SK-N-SH (cell line): Measurements from ENCODE around the gene TBL1XR1. TPM values are rescaled to one million over a fixed set of nuclear protein-coding genes. Genes with fewer than 3 reads are reported as not detected.

Source experiments
- CTCF ChIA-PET: fragments of 300-600, 350-600 bp; formaldehyde crosslinking; extraction: SDS; loops from one replicate; lab custom pipeline; 2021; lab: Yijun Ruan, JAX
- POLR2A ChIA-PET: fragments of 350-600 bp; sonication (Branson Sonifier 250); formaldehyde crosslinking; extraction: SDS; loops from one replicate; lab custom pipeline; 2020; ENCODE audit warnings: antibody characterized with exemption, inconsistent platforms; lab: Yijun Ruan, JAX
- DNase-seq: peaks from one replicate; pipeline ENCODE4 v3.0.0; 2012
- H2AFZ ChIP-seq: fragments of 200-600 bp; sonication (generic); 2 replicates; pipeline ENCODE4 v1.8.1; 2016; ENCODE audit warnings: antibody characterized with exemption, mild to moderate bottlenecking, low read depth
- H3F3A ChIP-seq: fragments of 200-600 bp; sonication (generic); replicated peaks from 2 replicates; pipeline ENCODE3; 2016; ENCODE audit warnings: antibody characterized with exemption, mild to moderate bottlenecking; ENCODE audit not compliant: insufficient read depth
- H3K27ac ChIP-seq, 2 experiments: fragments of 200-500 bp in 1 of 2; fragments of 200-600 bp in 1 of 2; sonication (Bioruptor generic) in 1 of 2; sonication (generic), shearing (Covaris generic) in 1 of 2; 2 replicates each; pipeline versions ENCODE4 v1.5.1 to v1.6.1; 2014 to 2016; ENCODE audit warnings: low read depth in 2 of 2, inconsistent platforms in 1 of 2, low read length in 1 of 2, mild to moderate bottlenecking in 1 of 2, mixed read lengths in 1 of 2
- H3K27me3 ChIP-seq: fragments of 200-600 bp; sonication (generic), shearing (Covaris generic); 2 replicates; pipeline ENCODE4 v1.6.1; 2016; ENCODE audit warnings: mixed run types; ENCODE audit not compliant: insufficient read depth
- H3K36me3 ChIP-seq, 2 experiments: fragments of 200-500 bp in 1 of 2; fragments of 200-600 bp in 1 of 2; sonication (Bioruptor generic) in 1 of 2; sonication (generic) in 1 of 2; replicated peaks in 1 of 2; 2 replicates each; pipeline versions ENCODE3 to v1.5.1; 2014 to 2016; ENCODE audit warnings: low read length in 1 of 2, mild to moderate bottlenecking in 1 of 2; ENCODE audit not compliant: insufficient read depth in 2 of 2, control insufficient read depth in 1 of 2
- H3K4me1 ChIP-seq, 2 experiments: fragments of 200-500 bp in 1 of 2; fragments of 200-600 bp in 1 of 2; sonication (Bioruptor generic) in 1 of 2; sonication (generic), shearing (Covaris generic) in 1 of 2; 2 replicates each; pipeline versions ENCODE4 v1.5.1 to v1.6.1; 2014 to 2016; ENCODE audit warnings: low read depth in 1 of 2, low read length in 1 of 2, mixed run types in 1 of 2; ENCODE audit not compliant: insufficient read depth in 2 of 2, control insufficient read depth in 1 of 2
- H3K4me2 ChIP-seq: fragments of 200-600 bp; sonication (generic), shearing (Covaris generic); 2 replicates; pipeline ENCODE4 v1.6.1; 2017; ENCODE audit warnings: mixed run types
- H3K4me3 ChIP-seq, 2 experiments: fragments of 200-500 bp in 1 of 2; fragments of 200-600 bp in 1 of 2; sonication (Bioruptor generic) in 1 of 2; sonication (generic), shearing (Covaris generic) in 1 of 2; 2 replicates each; pipeline versions ENCODE4 v1.5.1 to v1.8.1; 2014 to 2016; ENCODE audit warnings: low read depth in 2 of 2, inconsistent platforms in 1 of 2, low read length in 1 of 2, mild to moderate bottlenecking in 1 of 2, mixed read lengths in 1 of 2, moderate library complexity in 1 of 2
- H3K79me2 ChIP-seq: fragments of 200-600 bp; sonication (generic); 2 replicates; pipeline ENCODE4 v1.8.1; 2017; ENCODE audit warnings: mild to moderate bottlenecking; ENCODE audit not compliant: insufficient read depth
- H3K9ac ChIP-seq: fragments of 200-600 bp; sonication (generic); 2 replicates; pipeline ENCODE4 v1.6.1; 2017; ENCODE audit warnings: mixed run types
- H3K9me2 ChIP-seq: fragments of 200-600 bp; sonication (generic); 2 replicates; pipeline ENCODE4 v1.6.1; 2017; ENCODE audit warnings: mixed run types
- H3K9me3 ChIP-seq: fragments of 200-600 bp; sonication (generic); 2 replicates; pipeline ENCODE4 v1.6.1; 2017; ENCODE audit warnings: mixed run types, mild to moderate bottlenecking, moderate library complexity
- H4K20me1 ChIP-seq: fragments of 200-600 bp; sonication (generic); 2 replicates; pipeline ENCODE4 v1.6.1; 2017; ENCODE audit warnings: mild to moderate bottlenecking, mixed run types; ENCODE audit not compliant: insufficient read depth
- ELF1 ChIP-seq: IDR thresholded peaks from 2 replicates; pipeline ENCODE4 v1.4.0; 2012
- FOXM1 ChIP-seq: IDR thresholded peaks from 2 replicates; pipeline ENCODE4 v1.4.0; 2012; ENCODE audit warnings: low read depth, mild to moderate bottlenecking
- GATA2 ChIP-seq: sonication (generic); formaldehyde crosslinking; IDR thresholded peaks from 2 replicates; pipeline ENCODE4 v1.5.0; 2020; ENCODE audit warnings: mild to moderate bottlenecking, missing genetic modification reagents
- JUND ChIP-seq: IDR thresholded peaks from 2 replicates; pipeline ENCODE4 v1.4.0; 2012
- RCOR1 ChIP-seq: fragments of 150-350 bp; IDR thresholded peaks from 2 replicates; pipeline ENCODE4 v1.6.1; 2017; ENCODE audit warnings: antibody characterized with exemption, low read length
- YY1 ChIP-seq: IDR thresholded peaks from 2 replicates; pipeline ENCODE4 v1.4.0; 2012; ENCODE audit warnings: low read depth, mild to moderate bottlenecking
- WGBS: methylation state at CpG from one replicate; pipeline ENCODE4 v1.1.6; 2017; ENCODE audit warnings: low lambda C conversion rate; 5-methylcytosine and 5-hydroxymethylcytosine counted together
- polyA plus RNA-seq, 3 experiments: library from polyadenylated mRNA; depleted of rRNA; stranded (reverse); fragments of >200 nt; gene quantifications; 2 replicates each; pipeline ENCODE4 v1.2.3, GENCODE V29; 2012
- TF ChIP-seq, protein P1 (sequence below): IDR thresholded peaks from 2 replicates; pipeline ENCODE4; 2012
- TF ChIP-seq, protein P2 (sequence below): fragments of 150-350 bp; IDR thresholded peaks from 2 replicates; pipeline ENCODE4 v1.6.1; 2016; ENCODE audit warnings: mild to moderate bottlenecking, low read depth, low read length
- TF ChIP-seq, protein P3 (sequence below): fragments of 200-600 bp; sonication (generic); IDR thresholded peaks from 2 replicates; pipeline ENCODE4 v1.6.1; 2017; ENCODE audit warnings: antibody characterized with exemption, mild to moderate bottlenecking, moderate library complexity
- TF ChIP-seq, protein P4 (sequence below): IDR thresholded peaks from 2 replicates; pipeline ENCODE4 v1.4.0; 2012; ENCODE audit warnings: low read depth, borderline replicate concordance

The TBL1XR1 gene
- polyA plus RNA-seq, 1 of the 3 experiments (the other 2 are of a cell fraction) = 20.9 TPM

DNA sequence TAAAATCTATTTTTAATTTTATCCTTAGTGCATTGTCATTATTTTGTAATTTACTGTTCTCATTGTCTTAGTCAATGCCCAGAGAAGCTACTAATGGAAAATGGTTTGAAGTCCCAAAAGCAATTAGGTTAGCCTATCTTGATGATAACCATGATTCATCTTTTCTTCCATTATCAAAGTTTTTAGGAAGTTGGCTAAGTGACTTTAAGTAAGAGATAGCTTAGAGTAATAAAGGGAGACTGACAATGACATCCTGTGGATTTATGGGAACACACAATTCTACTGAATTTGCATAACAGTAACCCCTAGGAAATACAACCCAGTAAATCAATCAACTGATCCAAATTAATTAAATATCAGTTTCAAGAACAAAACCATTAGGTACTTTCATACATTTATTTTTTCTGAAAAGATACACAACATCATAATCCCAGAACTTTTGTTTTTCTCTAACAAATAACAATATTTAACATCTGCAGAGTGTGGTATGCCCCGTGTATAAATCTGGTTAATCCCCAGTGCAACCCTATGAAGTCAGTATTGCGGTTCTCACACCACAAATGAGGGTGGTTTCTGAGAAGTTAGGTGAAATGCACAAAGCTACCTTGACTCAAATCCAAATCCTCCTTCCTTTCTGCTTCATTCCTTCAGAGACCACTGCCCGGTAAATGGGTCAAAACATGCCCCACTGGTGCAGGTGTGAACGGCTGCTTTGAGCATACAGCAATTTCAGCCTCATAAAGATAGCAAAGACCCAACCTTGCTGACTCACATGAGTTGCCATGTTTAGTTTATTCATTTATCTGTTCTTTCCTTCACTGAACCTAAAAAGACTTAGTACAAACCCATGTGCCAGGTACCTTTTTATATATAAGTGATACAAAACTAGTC, 202.1 kb downstream of the TBL1XR1 start:
- Histone ChIP-seq H2AFZ (no peak overlapping the region), H4K20me1 (no peaks in the 10 kb centered on the region), H3K9me3 (no peaks in the 10 kb centered on the region), H3K27ac (no peak overlapping the region), H3K79me2 (no peaks in the 10 kb centered on the region), H3K4me3 (no peak overlapping the region), H3K4me2 (no peak overlapping the region), H3K9ac (no peak overlapping the region), H3K4me1 (no peaks in the 10 kb centered on the region), H3K9me2 (no peaks in the 10 kb centered on the region), H3K36me3 (no peaks in the 10 kb centered on the region), H3F3A (no peaks in the 10 kb centered on the region), H3K27me3 (no peaks in the 10 kb centered on the region)
- ChIA-PET POLR2A (no interaction called here), CTCF (no interaction called here)
- no peak for TF ChIP-seq RCOR1
- TF ChIP-seq, protein P1, sequence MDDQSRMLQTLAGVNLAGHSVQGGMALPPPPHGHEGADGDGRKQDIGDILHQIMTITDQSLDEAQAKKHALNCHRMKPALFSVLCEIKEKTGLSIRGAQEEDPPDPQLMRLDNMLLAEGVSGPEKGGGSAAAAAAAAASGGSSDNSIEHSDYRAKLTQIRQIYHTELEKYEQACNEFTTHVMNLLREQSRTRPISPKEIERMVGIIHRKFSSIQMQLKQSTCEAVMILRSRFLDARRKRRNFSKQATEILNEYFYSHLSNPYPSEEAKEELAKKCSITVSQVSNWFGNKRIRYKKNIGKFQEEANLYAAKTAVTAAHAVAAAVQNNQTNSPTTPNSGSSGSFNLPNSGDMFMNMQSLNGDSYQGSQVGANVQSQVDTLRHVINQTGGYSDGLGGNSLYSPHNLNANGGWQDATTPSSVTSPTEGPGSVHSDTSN = no peak
- WGBS = 85% methylated on average over 4 of the region's 4 CpGs
- no peak for DNase-seq

DNA sequence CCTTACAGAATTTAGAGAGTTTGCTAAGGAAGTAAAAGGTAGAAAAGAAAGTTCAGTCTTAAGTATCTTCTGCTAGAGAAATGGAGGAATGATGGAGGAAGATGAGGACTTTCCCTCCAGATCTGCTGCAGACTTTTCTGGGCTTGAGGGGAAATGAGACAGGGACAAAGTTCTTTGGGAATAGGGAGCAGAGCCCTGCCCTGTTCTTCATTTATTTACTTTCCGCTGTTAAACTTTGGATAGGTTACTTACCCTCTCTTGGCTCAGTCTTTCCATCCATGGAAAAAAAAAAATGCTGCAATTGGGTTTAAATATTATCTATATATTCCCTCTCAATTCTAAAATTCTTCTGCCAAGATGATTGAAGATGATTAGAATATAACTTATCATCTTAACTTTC, 202.9 kb downstream of the TBL1XR1 start:
- POLR2A ChIA-PET = no interaction called here
- no peak for DNase-seq
- TF ChIP-seq, protein P2, sequence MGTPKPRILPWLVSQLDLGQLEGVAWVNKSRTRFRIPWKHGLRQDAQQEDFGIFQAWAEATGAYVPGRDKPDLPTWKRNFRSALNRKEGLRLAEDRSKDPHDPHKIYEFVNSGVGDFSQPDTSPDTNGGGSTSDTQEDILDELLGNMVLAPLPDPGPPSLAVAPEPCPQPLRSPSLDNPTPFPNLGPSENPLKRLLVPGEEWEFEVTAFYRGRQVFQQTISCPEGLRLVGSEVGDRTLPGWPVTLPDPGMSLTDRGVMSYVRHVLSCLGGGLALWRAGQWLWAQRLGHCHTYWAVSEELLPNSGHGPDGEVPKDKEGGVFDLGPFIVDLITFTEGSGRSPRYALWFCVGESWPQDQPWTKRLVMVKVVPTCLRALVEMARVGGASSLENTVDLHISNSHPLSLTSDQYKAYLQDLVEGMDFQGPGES = no peak
- TF ChIP-seq FOXM1 (no peak), ELF1 (no peak), JUND (no peak), YY1 (no peak), GATA2 (CRISPR knock-in tag) (no peak)
- TF ChIP-seq, protein P3, sequence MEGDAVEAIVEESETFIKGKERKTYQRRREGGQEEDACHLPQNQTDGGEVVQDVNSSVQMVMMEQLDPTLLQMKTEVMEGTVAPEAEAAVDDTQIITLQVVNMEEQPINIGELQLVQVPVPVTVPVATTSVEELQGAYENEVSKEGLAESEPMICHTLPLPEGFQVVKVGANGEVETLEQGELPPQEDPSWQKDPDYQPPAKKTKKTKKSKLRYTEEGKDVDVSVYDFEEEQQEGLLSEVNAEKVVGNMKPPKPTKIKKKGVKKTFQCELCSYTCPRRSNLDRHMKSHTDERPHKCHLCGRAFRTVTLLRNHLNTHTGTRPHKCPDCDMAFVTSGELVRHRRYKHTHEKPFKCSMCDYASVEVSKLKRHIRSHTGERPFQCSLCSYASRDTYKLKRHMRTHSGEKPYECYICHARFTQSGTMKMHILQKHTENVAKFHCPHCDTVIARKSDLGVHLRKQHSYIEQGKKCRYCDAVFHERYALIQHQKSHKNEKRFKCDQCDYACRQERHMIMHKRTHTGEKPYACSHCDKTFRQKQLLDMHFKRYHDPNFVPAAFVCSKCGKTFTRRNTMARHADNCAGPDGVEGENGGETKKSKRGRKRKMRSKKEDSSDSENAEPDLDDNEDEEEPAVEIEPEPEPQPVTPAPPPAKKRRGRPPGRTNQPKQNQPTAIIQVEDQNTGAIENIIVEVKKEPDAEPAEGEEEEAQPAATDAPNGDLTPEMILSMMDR = no peak
- TF ChIP-seq, protein P4, sequence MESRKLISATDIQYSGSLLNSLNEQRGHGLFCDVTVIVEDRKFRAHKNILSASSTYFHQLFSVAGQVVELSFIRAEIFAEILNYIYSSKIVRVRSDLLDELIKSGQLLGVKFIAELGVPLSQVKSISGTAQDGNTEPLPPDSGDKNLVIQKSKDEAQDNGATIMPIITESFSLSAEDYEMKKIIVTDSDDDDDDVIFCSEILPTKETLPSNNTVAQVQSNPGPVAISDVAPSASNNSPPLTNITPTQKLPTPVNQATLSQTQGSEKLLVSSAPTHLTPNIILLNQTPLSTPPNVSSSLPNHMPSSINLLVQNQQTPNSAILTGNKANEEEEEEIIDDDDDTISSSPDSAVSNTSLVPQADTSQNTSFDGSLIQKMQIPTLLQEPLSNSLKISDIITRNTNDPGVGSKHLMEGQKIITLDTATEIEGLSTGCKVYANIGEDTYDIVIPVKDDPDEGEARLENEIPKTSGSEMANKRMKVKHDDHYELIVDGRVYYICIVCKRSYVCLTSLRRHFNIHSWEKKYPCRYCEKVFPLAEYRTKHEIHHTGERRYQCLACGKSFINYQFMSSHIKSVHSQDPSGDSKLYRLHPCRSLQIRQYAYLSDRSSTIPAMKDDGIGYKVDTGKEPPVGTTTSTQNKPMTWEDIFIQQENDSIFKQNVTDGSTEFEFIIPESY = no peak
- TF ChIP-seq, all 33 proteins: peak for 0
- Histone ChIP-seq H3K9ac (no peak overlapping the region), H3K4me2 (no peak overlapping the region), H3K79me2 (no peaks in the 10 kb centered on the region), H3F3A (no peaks in the 10 kb centered on the region), H3K9me2 (no peaks in the 10 kb centered on the region), H3K9me3 (no peaks in the 10 kb centered on the region), H2AFZ (no peak overlapping the region), H4K20me1 (no peaks in the 10 kb centered on the region), H3K4me1 (no peaks in the 10 kb centered on the region), H3K27ac (no peak overlapping the region), H3K36me3 (no peaks in the 10 kb centered on the region), H3K27me3 (no peaks in the 10 kb centered on the region), H3K4me3 (no peak overlapping the region)
- WGBS = 94% methylated on average over 1 of the region's 1 CpG
- CTCF ChIA-PET = no interaction called here
